Measurements from ENCODE around the gene SYN1. TPM values are rescaled to one million over a fixed set of nuclear protein-coding genes. Genes with fewer than 3 reads are reported as not detected.

SYN1 gene
- total RNA-seq, 1 donor from 2014 or later: 1.9 TPM

- DNase-seq (ENCODE audit: low read depth): no peak
- TF ChIP-seq CTCF (IDR thresholded peaks at IDR 0.05; ENCODE audit: insufficient read depth, low read length, poor library complexity, severe bottlenecking): no peak
- no peaks in the 10 kb centered on the region for H3K27me3 ChIP-seq (ENCODE audit: control insufficient read depth, insufficient read depth, low read length)
- no peaks in the 10 kb centered on the region for H3K36me3 ChIP-seq (ENCODE audit: control insufficient read depth, insufficient read depth, low read length)
- no peak overlapping the region for H3K4me3 ChIP-seq (ENCODE audit: low read depth, low read length)
Observed at GRCh38 chrX:47564438-47565085, 55.1 kb downstream of the SYN1 start.

DNA sequence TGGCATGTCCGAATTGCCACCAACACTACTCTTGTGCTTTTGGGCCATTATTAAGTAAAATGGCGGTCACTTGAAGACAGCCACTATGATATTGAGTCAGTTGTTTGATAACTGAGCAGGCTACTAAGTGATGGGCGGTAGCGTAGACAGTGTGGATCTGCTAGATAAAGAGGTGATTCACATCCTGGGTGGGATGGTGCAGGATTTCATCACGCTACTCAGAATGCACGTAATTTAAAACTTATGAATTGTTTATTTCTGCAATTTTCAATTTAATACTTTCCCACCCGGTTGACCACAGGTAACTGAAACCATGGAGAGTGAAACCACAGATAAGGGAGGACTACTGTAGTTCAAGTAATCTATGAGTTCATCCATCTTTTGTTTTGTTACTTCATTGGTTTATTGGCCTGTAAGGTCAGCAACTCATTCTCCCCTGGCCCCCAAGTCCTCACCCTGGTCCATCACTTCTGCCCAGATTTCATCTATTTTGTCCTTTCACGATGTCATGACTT is 55.8 kb downstream of the SYN1 start:
- no peaks in the 10 kb centered on the region for H3K36me3 ChIP-seq (ENCODE audit: control insufficient read depth, insufficient read depth, low read length)
- DNase-seq (ENCODE audit: low read depth): no peak

GRCh38 chrX:47562615-47563243 is 56.9 kb downstream of the SYN1 start:
- TF ChIP-seq CTCF (IDR thresholded peaks at IDR 0.05; ENCODE audit: insufficient read depth, low read length, poor library complexity, severe bottlenecking): peak; percentile 18
- H3K36me3 ChIP-seq (ENCODE audit: control insufficient read depth, insufficient read depth, low read length): no peaks in the 10 kb centered on the region
- no peak overlapping the region for H3K4me3 ChIP-seq (ENCODE audit: low read depth, low read length)
- DNase-seq (ENCODE audit: low read depth): no peak
- H3K27me3 ChIP-seq (ENCODE audit: control insufficient read depth, insufficient read depth, low read length): no peaks in the 10 kb centered on the region

More for the DNA sequence above, 55.8 kb downstream of the SYN1 start:
- no peak for TF ChIP-seq CTCF (IDR thresholded peaks at IDR 0.05; ENCODE audit: insufficient read depth, low read length, poor library complexity, severe bottlenecking)
- Histone ChIP-seq H3K4me3 (ENCODE audit: low read depth, low read length) (no peak overlapping the region), H3K27me3 (ENCODE audit: control insufficient read depth, insufficient read depth, low read length) (no peaks in the 10 kb centered on the region)

- Histone ChIP-seq H3K4me3 (ENCODE audit: low read depth, low read length) (peak overlapping the region; percentile 65), H3K27me3 (ENCODE audit: control insufficient read depth, insufficient read depth, low read length) (no peaks in the 10 kb centered on the region), H3K36me3 (ENCODE audit: control insufficient read depth, insufficient read depth, low read length) (no peaks in the 10 kb centered on the region)
- no peak for DNase-seq (ENCODE audit: low read depth)
- no peak for TF ChIP-seq CTCF (IDR thresholded peaks at IDR 0.05; ENCODE audit: insufficient read depth, low read length, poor library complexity, severe bottlenecking)
Observed at GRCh38 chrX:47561659-47562151, 58.0 kb downstream of the SYN1 start.

GRCh38 chrX:47560934-47561658 is 58.6 kb downstream of the SYN1 start, which contains the start of gene ARAF:
ARAF (plus strand) TSS chrX:47561205; CDS start chrX:47562968, 1,763 bp downstream.
- H3K36me3 ChIP-seq (ENCODE audit: control insufficient read depth, insufficient read depth, low read length): no peaks in the 10 kb centered on the region
- TF ChIP-seq CTCF (IDR thresholded peaks at IDR 0.05; ENCODE audit: insufficient read depth, low read length, poor library complexity, severe bottlenecking): no peak
- no peaks in the 10 kb centered on the region for H3K27me3 ChIP-seq (ENCODE audit: control insufficient read depth, insufficient read depth, low read length)
- peak; percentile 94 for DNase-seq (ENCODE audit: low read depth)
- peak within 1 kb of the TSS; percentile 65 for H3K4me3 ChIP-seq (ENCODE audit: low read depth, low read length)
